ENCODE data around the gene RRP9.

DNA sequence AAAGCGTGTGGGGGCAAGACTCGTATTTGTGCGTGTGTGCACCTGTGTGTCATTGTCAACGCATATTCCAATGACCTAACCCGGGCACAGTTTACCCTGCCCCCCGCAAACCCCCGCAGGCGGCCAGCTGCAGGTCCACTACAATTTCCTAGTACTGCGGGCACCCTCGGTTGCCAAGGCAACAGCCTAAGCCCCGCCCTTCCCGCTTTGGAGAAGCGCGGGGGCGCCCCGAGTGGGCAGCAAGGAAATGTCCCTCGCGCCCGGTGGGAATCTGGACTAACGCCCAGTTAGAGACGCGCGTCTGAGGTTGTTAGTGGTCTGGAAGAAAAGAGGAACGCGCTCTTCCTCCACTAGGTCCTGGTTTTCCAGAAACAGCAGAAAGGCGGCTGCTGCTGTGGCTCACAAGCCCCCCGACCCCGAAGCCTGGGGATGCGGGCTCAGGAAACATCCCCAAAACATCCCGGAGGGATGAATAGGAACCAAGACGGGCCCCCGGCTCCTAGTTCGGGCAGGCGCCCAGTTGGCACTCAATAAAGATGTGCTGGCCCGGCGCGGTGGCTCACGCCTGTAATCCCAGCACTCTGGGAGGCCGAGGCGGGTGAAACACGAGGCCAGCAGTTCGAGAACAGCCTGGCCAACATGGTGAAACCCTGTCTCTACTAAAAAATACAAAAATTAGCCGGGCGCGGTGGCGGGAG is 34.3 kb upstream of the RRP9 start:
- no peak for TF ChIP-seq POLR2A (IDR thresholded peaks at IDR 0.05)
- TF ChIP-seq, protein P1, sequence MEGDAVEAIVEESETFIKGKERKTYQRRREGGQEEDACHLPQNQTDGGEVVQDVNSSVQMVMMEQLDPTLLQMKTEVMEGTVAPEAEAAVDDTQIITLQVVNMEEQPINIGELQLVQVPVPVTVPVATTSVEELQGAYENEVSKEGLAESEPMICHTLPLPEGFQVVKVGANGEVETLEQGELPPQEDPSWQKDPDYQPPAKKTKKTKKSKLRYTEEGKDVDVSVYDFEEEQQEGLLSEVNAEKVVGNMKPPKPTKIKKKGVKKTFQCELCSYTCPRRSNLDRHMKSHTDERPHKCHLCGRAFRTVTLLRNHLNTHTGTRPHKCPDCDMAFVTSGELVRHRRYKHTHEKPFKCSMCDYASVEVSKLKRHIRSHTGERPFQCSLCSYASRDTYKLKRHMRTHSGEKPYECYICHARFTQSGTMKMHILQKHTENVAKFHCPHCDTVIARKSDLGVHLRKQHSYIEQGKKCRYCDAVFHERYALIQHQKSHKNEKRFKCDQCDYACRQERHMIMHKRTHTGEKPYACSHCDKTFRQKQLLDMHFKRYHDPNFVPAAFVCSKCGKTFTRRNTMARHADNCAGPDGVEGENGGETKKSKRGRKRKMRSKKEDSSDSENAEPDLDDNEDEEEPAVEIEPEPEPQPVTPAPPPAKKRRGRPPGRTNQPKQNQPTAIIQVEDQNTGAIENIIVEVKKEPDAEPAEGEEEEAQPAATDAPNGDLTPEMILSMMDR (IDR thresholded peaks at IDR 0.05), result no peak

All from adrenal gland (tissue), 5 donors.